VCaP (cell line): Measurements from ENCODE around the gene CREM.

Source experiments
- H3K27ac ChIP-seq: fragments of 450-650 bp; 2 replicates; pipeline ENCODE4 v1.5.1; 2017
- TF ChIP-seq, protein P1 (sequence below): fragments of 450-650 bp; conservative IDR thresholded peaks from 2 replicates; pipeline ENCODE4 v1.5.1; 2017; ENCODE audit warnings: mild to moderate bottlenecking, moderate library complexity

CREM gene

GRCh38 chr10:35204650-35205319 lies 78.1 kb downstream of the CREM start:
- H3K27ac ChIP-seq, result no peak overlapping the region
- TF ChIP-seq, protein P1, sequence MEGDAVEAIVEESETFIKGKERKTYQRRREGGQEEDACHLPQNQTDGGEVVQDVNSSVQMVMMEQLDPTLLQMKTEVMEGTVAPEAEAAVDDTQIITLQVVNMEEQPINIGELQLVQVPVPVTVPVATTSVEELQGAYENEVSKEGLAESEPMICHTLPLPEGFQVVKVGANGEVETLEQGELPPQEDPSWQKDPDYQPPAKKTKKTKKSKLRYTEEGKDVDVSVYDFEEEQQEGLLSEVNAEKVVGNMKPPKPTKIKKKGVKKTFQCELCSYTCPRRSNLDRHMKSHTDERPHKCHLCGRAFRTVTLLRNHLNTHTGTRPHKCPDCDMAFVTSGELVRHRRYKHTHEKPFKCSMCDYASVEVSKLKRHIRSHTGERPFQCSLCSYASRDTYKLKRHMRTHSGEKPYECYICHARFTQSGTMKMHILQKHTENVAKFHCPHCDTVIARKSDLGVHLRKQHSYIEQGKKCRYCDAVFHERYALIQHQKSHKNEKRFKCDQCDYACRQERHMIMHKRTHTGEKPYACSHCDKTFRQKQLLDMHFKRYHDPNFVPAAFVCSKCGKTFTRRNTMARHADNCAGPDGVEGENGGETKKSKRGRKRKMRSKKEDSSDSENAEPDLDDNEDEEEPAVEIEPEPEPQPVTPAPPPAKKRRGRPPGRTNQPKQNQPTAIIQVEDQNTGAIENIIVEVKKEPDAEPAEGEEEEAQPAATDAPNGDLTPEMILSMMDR, result no peak

DNA sequence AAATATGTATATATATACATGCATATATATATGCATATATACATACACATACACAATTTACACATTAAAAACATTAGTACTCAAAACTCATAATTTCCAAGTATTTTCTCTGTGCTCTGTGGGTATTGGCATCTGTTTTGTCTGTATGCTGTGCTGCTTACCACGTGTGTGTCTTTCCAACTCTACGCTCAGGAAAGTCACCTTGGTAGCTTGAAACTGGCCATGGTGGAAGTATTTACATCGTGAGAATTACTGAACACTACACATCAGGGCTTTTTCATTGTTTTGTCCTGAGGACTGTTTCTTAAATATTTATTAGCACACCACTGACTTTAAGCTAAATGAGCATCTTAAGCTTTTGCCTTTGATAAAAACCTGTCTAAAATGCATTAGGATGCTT lies 79.6 kb downstream of the CREM start:
- TF ChIP-seq, protein P1, result no peak
- no peak overlapping the region for H3K27ac ChIP-seq

DNA sequence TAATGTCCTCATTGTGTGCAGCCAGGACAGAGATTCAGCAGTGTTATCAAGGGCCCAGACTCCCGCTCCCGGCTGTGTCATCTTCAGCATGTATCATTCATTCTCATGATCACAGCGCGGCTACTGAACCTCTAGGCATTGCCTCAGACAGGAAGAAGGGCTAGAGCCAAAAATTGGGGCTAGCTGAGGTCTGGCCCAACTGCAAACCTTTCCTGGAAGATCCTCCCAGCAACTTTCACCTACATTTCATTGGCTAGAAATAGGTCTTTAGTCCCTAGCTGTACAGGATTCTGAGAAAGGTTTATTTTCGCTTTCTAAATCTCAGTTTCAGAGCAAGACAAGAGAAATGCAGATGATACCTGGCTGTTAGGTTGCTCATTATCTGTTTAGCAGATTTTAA lies 81.9 kb downstream of the CREM start:
- no peak overlapping the region for H3K27ac ChIP-seq
- TF ChIP-seq, protein P1, result no peak

- H3K27ac ChIP-seq, result no peak overlapping the region
- TF ChIP-seq, protein P1, result no peak
Observed at GRCh38 chr10:35208949-35209613, 82.4 kb downstream of the CREM start.

DNA sequence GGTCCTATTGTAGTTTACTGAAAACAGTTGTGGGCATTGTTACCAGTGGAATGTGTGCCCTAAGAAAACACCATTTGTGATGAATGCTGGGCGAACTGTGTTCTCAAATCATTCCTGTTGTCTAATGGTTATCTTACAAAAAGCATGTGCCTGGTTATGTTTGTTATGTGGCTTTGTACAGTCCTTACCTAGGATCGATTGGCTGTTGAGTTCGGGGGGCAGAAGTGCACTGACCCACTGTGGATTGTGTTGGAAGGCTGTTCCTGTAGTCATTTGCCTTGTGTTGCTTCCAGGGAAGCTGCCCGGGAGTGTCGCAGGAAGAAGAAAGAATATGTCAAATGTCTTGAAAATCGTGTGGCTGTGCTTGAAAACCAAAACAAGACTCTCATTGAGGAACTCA lies 84.3 kb downstream of the CREM start:
- TF ChIP-seq, protein P1, result no peak
- H3K27ac ChIP-seq, result no peak overlapping the region

- H3K27ac ChIP-seq, result no peak overlapping the region
Observed at GRCh38 chr10:35211390-35211789, 84.7 kb downstream of the CREM start.

DNA sequence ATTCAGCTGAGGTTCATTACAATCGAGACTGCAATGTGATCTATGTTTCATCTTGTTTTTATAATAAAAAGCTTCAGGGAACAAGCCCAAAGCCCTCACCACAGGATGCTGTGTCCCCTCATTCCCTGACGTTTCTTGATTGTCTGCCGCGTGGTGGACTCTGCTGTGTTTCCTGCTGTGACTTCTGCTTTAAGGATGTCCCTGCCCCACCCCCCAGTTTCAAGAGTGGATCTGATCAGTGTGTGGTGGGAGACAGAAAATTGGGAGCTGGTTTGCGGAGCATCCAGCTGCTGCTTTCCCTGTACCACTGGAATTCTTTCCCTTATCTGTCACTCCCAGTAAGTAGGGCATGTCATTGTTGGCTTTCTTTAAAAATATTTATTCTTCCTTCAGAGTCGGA lies 86.2 kb downstream of the CREM start:
- H3K27ac ChIP-seq, result no peak overlapping the region
- TF ChIP-seq, protein P1, result no peak

More at GRCh38 chr10:35211390-35211789, 84.7 kb downstream of the CREM start:
- TF ChIP-seq, protein P1, result no peak
